Heart left ventricle (tissue), 13 donors: ENCODE results near the gene MPRIP.
"Not testable (repeated sequence)": the region's sequence is repeated elsewhere in the genome, so short reads cannot be mapped to it uniquely, and the experiment has no call there.

Experiments used
- POLR2A ChIP-seq, 2 donors: fragments of 450-650 bp; IDR thresholded peaks; one replicate each; pipeline ENCODE4 v1.6.1; 2017; ENCODE audit warnings: antibody characterized with exemption in 2 of 2, mild to moderate bottlenecking in 2 of 2, moderate library complexity in 2 of 2
- TF ChIP-seq, protein P1 (sequence below), 12 donors: fragments of 200-600 bp; sonication (generic) in 4 of 12; IDR thresholded peaks; one replicate each; pipeline versions ENCODE4 v1.5.0 to v1.8.0; 2018 to 2022; ENCODE audit warnings: antibody characterized with exemption in 12 of 12, mild to moderate bottlenecking in 5 of 12
- donor health status: ischemic (EF 13 %, LVEDD 7.1; RV severe dilation, severe dysfunction).
- donor health status: DM: no; HTN: yes; CAD: no.
- donor health status: DM: no; HTN: no; CAD: no.
- donor health status: ischemic (EF 25% LVEDD 6.9; RV normal size, moderate dysfunction).
- donor health status: ischemic (EF 25% LVEDD 5.7; RV mildly dilated, moderate dysfunction).
- donor health status: ischemic (EF 35%, LVEDD 5.7; RV mildly dilated, moderate dysfunction).
- donor health status: nonischemic (EF 11% LVEDD 7.7; RV severe dilation, severe dysfunction).
- donor health status: DM: yes; HTN: yes; CAD: no.
- donor health status: PGD.
- donor health status: ischemic (EF 29% LVEDD 5.4; RV normal size, mild dysfunction).
- donor health status: nonischemic (EF 23%, LVEDD 6.1; RV moderate dilation, normal function).

DNA sequence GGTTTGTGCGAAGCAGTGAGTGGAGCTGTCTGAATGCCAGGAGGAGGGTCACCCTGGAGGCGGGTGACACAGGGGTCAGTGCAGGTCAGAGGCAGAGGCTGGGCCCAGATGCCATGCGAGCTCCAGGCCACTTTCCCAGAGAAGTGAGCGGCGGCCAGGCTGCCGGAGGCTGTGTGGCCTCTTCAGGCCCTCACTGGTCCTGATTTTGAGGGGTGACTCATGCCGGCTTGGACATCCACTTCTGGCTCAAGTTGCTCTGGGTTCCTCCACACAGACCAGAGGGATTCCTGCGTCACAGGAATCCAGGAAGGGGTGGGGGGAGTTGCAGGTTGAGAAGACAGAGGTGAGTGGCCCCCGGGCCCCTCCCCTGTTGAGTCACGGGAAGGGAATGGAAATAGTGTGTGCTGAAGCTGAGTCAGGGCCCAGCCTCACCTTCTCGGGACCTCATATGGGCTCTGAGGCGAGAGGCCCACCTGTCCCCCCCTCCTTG, 31.7 kb upstream of the MPRIP start:
- TF ChIP-seq POLR2A (IDR thresholded peaks at IDR 0.05): not testable (repeated sequence)
- TF ChIP-seq, protein P1, sequence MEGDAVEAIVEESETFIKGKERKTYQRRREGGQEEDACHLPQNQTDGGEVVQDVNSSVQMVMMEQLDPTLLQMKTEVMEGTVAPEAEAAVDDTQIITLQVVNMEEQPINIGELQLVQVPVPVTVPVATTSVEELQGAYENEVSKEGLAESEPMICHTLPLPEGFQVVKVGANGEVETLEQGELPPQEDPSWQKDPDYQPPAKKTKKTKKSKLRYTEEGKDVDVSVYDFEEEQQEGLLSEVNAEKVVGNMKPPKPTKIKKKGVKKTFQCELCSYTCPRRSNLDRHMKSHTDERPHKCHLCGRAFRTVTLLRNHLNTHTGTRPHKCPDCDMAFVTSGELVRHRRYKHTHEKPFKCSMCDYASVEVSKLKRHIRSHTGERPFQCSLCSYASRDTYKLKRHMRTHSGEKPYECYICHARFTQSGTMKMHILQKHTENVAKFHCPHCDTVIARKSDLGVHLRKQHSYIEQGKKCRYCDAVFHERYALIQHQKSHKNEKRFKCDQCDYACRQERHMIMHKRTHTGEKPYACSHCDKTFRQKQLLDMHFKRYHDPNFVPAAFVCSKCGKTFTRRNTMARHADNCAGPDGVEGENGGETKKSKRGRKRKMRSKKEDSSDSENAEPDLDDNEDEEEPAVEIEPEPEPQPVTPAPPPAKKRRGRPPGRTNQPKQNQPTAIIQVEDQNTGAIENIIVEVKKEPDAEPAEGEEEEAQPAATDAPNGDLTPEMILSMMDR (IDR thresholded peaks at IDR 0.05): not testable (repeated sequence)
